ENCODE results near the gene MED29. TPM values are rescaled to one million over a fixed set of nuclear protein-coding genes. Genes with fewer than 3 reads are reported as not detected.

The MED29 gene
- total RNA-seq, 1 experiment from 2014 or later = 24.3 TPM

GRCh38 chr19:39432677-39433025 lies 41.5 kb downstream of the MED29 start:
- Mint-ChIP-seq H3K27me3 (ENCODE audit: insufficient read depth, unreplicated experiment) (no peaks in the 10 kb centered on the region), H3K4me3 (ENCODE audit: unreplicated experiment) (no peak overlapping the region), H3K36me3 (ENCODE audit: insufficient read depth, unreplicated experiment) (peaks cover 65% of the 10 kb centered on the region), H3K4me1 (ENCODE audit: insufficient read depth, unreplicated experiment) (peaks cover 8% of the 10 kb centered on the region), H3K9me3 (ENCODE audit: unreplicated experiment) (no peaks in the 10 kb centered on the region), H3K27ac (ENCODE audit: low read depth, unreplicated experiment) (no peak overlapping the region)
- intact Hi-C loops (cut with micrococcal nuclease) = no loop called here
- ChIA-PET POLR2A (interaction anchor here (0.6 to 5.1 kb wide), 9 partner anchors 12 to 620 kb away, joined by 3 to 42 read pairs (median 7); partner anchors contain the start of genes MED29, PAF1, PLEKHG2 and ZFP36), CTCF (interaction anchor here (0.6 to 0.8 kb wide), 6 partner anchors 8 to 465 kb away, joined by 3 to 4 read pairs (median 3); no protein-coding TSS in a partner anchor)
- DNase-seq (ENCODE audit: unreplicated experiment) = no peak
- no peak for TF ChIP-seq CTCF (IDR thresholded peaks at IDR 0.05; ENCODE audit: unreplicated experiment)
- no TSS peak for BruUV-seq (replicated peaks)

GRCh38 chr19:39433480-39434079 lies 42.4 kb downstream of the MED29 start:
- no peaks in the 10 kb centered on the region for H3K27me3 Mint-ChIP-seq (ENCODE audit: insufficient read depth, unreplicated experiment)
- BruUV-seq (replicated peaks) = no TSS peak
- POLR2A ChIA-PET = interaction anchor here (0.9 to 5.1 kb wide), 8 partner anchors 11 to 43 kb away, joined by 3 to 42 read pairs (median 10); partner anchors contain the start of genes PAF1, PLEKHG2, SUPT5H and ZFP36
- no peak for TF ChIP-seq CTCF (IDR thresholded peaks at IDR 0.05; ENCODE audit: unreplicated experiment)
- peak overlapping the region; percentile 81 for H3K4me3 Mint-ChIP-seq (ENCODE audit: unreplicated experiment)
- no peak for DNase-seq (ENCODE audit: unreplicated experiment)
- H3K27ac Mint-ChIP-seq (ENCODE audit: low read depth, unreplicated experiment) = no peak overlapping the region
- no peaks in the 10 kb centered on the region for H3K9me3 Mint-ChIP-seq (ENCODE audit: unreplicated experiment)
- peaks cover 8% of the 10 kb centered on the region for H3K4me1 Mint-ChIP-seq (ENCODE audit: insufficient read depth, unreplicated experiment)
- intact Hi-C loops (cut with micrococcal nuclease) = no loop called here
- CTCF ChIA-PET = interaction anchor here (0.6 to 1.3 kb wide), 2 partner anchors 12 to 22 kb away, joined by 3 read pairs; partner anchors contain the start of gene PLEKHG2
- H3K36me3 Mint-ChIP-seq (ENCODE audit: insufficient read depth, unreplicated experiment) = peaks cover 65% of the 10 kb centered on the region

- TF ChIP-seq CTCF (IDR thresholded peaks at IDR 0.05; ENCODE audit: unreplicated experiment) = no peak
- H3K4me1 Mint-ChIP-seq (ENCODE audit: insufficient read depth, unreplicated experiment) = peaks cover 8% of the 10 kb centered on the region
- DNase-seq (ENCODE audit: unreplicated experiment) = no peak
- H3K9me3 Mint-ChIP-seq (ENCODE audit: unreplicated experiment) = no peaks in the 10 kb centered on the region
- POLR2A ChIA-PET = interaction anchor here (0.6 to 5.1 kb wide), 24 partner anchors 8 to 554 kb away, joined by 3 to 107 read pairs (median 13); partner anchors contain the start of genes EID2, EID2B, MED29 and PAF1
- intact Hi-C loops (cut with micrococcal nuclease) = no loop called here
- H3K36me3 Mint-ChIP-seq (ENCODE audit: insufficient read depth, unreplicated experiment) = peaks cover 68% of the 10 kb centered on the region
- H3K4me3 Mint-ChIP-seq (ENCODE audit: unreplicated experiment) = peak overlapping the region; percentile 81
- no peaks in the 10 kb centered on the region for H3K27me3 Mint-ChIP-seq (ENCODE audit: insufficient read depth, unreplicated experiment)
- CTCF ChIA-PET = interaction anchor here (0.7 to 2.0 kb wide), 6 partner anchors 10 to 99 kb away, joined by 3 to 8 read pairs (median 5); partner anchors contain the start of genes EID2B and PLEKHG2
- H3K27ac Mint-ChIP-seq (ENCODE audit: low read depth, unreplicated experiment) = peak overlapping the region; percentile 95
- no TSS peak for BruUV-seq (replicated peaks)
Measured at GRCh38 chr19:39434123-39435076, 43.2 kb downstream of the MED29 start.
